Measurements from ENCODE around the gene TEKT3. TPM values are rescaled to one million over a fixed set of nuclear protein-coding genes. Genes with fewer than 3 reads are reported as not detected.

The TEKT3 gene
- total and polyA plus RNA-seq, 7 donors: 0.05 to 0.97 (median 0.38) TPM; not detected in 3

GRCh38 chr17:15263680-15264079 lies 77.7 kb downstream of the TEKT3 start:
- ATAC-seq: no peak
- peak overlapping the region; percentile 81 for H3K4me3 ChIP-seq
- no peak for DNase-seq
- TF ChIP-seq CTCF (IDR thresholded peaks at IDR 0.05): no peak
- H3K9me3 ChIP-seq: no peaks in the 10 kb centered on the region
- H3K27ac ChIP-seq: peak overlapping the region; percentile 95
- H3K27me3 ChIP-seq (ENCODE audit: insufficient read depth in 3 of 3, low read length in 2 of 3): no peaks in the 10 kb centered on the region
- 18 to 25% (median 20%) methylated on average over 3 of the region's 3 CpGs for WGBS, 3 donors
- H3K36me3 ChIP-seq (ENCODE audit: insufficient read depth in 1 of 2, low read depth in 1 of 2): peaks cover 0 to 13% of the 10 kb centered on the region in 2 donors
- intact Hi-C loops (cut with DNase I): loop anchor here (1.0 to 10.0 kb wide), 7 partner anchors 81 to 239 kb away; partner anchors contain the start of gene TEKT3 (in 1 of the 2)
- H3K4me1 ChIP-seq: peaks cover 39% of the 10 kb centered on the region

- H3K27me3 ChIP-seq (ENCODE audit: insufficient read depth in 3 of 3, low read length in 2 of 3): no peaks in the 10 kb centered on the region
- H3K9me3 ChIP-seq: no peaks in the 10 kb centered on the region
- no peak for TF ChIP-seq CTCF (IDR thresholded peaks at IDR 0.05)
- peak; percentile 60 to 72 (median 68) for ATAC-seq
- WGBS, 3 donors: 1 to 2% (median 1%) methylated on average over 17 of the region's 17 CpGs
- peaks cover 44% of the 10 kb centered on the region for H3K4me1 ChIP-seq
- DNase-seq: peak; percentile 91 to 97
- intact Hi-C loops (cut with DNase I): loop anchor here (1.0 to 10.0 kb wide), 7 partner anchors 82 to 240 kb away; partner anchors contain the start of gene TEKT3 (in 1 of the 2)
- peak overlapping the region; percentile 95 for H3K27ac ChIP-seq
- peak overlapping the region; percentile 81 for H3K4me3 ChIP-seq
- H3K36me3 ChIP-seq (ENCODE audit: insufficient read depth in 1 of 2, low read depth in 1 of 2): peaks cover 0 to 18% of the 10 kb centered on the region in 2 donors
Measured at GRCh38 chr17:15263206-15263579, 78.2 kb downstream of the TEKT3 start.

DNA sequence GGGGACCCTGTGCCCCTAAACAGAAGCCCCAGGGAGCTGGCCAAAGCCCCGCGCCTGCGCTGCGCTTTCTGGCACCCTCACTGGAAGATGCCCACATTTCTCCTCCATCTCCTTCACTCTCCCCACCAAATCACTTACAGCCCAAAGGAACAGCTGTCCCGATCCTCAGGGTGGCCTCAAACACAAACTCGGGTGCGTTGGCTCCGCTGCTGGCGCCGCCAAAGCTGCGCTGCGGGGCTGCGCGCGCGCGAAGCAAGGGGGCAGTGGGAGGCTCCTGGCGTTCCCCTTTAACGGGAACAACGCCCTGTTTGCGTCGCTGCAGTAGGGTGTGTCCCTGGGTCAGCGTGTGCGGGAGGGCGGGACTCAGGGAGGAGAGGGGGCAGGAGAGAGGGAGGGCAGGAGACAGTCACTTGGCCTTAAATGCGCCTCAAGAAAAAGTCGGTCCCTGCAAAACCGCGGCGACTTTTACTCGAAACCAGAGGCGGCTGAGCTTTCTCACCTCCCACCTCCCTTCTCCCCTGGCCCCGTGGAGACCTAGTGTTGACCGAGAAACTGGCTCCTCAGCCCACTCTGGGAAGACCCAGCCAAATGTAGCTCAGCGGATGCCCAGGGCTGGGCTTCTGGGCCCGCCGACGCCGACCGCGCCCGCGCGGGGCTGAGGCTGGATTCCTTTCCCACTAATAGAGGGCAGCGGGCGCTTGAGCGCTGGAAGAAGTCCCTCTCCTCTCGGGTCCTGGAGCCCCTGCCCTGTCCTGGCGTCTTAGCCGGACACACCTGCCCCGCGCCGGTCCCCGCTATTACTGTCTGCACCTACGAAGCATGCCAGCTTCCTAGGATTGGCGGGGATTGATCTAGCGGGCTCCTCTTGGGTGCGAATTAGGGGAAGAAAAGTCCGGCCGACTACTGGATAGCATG lies 78.8 kb downstream of the TEKT3 start:
- intact Hi-C loops (cut with DNase I): loop anchor here (1.0 to 10.0 kb wide), 8 partner anchors 82 to 240 kb away; partner anchors contain the start of gene TEKT3 (in 1 of the 2)
- peaks cover 0 to 25% of the 10 kb centered on the region in 2 donors for H3K36me3 ChIP-seq (ENCODE audit: insufficient read depth in 1 of 2, low read depth in 1 of 2)
- no peaks in the 10 kb centered on the region for H3K27me3 ChIP-seq (ENCODE audit: insufficient read depth in 3 of 3, low read length in 2 of 3)
- no peaks in the 10 kb centered on the region for H3K9me3 ChIP-seq
- H3K27ac ChIP-seq: peak overlapping the region; percentile 95
- TF ChIP-seq CTCF (IDR thresholded peaks at IDR 0.05): no peak
- WGBS, 3 donors: 0 to 1% (median 1%) methylated on average over 50 to 60 of the region's 60 CpGs
- H3K4me1 ChIP-seq: peaks cover 51% of the 10 kb centered on the region
- ATAC-seq: peak; percentile 78 to 84 (median 82)
- peak overlapping the region; percentile 81 for H3K4me3 ChIP-seq
- DNase-seq: peak; percentile 92 to 98

- DNase-seq: no peak
- H3K4me3 ChIP-seq: peak overlapping the region; percentile 81
- no peaks in the 10 kb centered on the region for H3K27me3 ChIP-seq (ENCODE audit: insufficient read depth in 3 of 3, low read length in 2 of 3)
- intact Hi-C loops (cut with DNase I): loop anchor here (1.0 to 10.0 kb wide), 8 partner anchors 83 to 241 kb away; partner anchors contain the start of gene TEKT3 (in 1 of the 2)
- H3K9me3 ChIP-seq: no peaks in the 10 kb centered on the region
- H3K4me1 ChIP-seq: peaks cover 58% of the 10 kb centered on the region
- peak overlapping the region; percentile 95 for H3K27ac ChIP-seq
- TF ChIP-seq CTCF (IDR thresholded peaks at IDR 0.05): no peak
- WGBS, 3 donors: 0 to 2% (median 1%) methylated on average over 9 of the region's 9 CpGs
- ATAC-seq: peak in 3 of 4 donors; percentile 0 to 18 (median 0)
- peaks cover 0 to 28% of the 10 kb centered on the region in 2 donors for H3K36me3 ChIP-seq (ENCODE audit: insufficient read depth in 1 of 2, low read depth in 1 of 2)
Measured at GRCh38 chr17:15261802-15262290, 79.6 kb downstream of the TEKT3 start.
